GM19239 (cell line): ENCODE results near the gene EFEMP1.
"Not testable (repeated sequence)": the region's sequence is repeated elsewhere in the genome, so short reads cannot be mapped to it uniquely, and the experiment has no call there.

Experiments used
- DNase-seq: peaks from one replicate; pipeline ENCODE4 v3.0.0; 2011; ENCODE audit warnings: low spot score; ENCODE audit not compliant: insufficient read length
- FAIRE-seq: peaks from 2 replicates; lab custom pipeline; 2011; peaks lifted over from hg19 to GRCh38; lab: Jason Lieb, UNC

EFEMP1 gene

DNA sequence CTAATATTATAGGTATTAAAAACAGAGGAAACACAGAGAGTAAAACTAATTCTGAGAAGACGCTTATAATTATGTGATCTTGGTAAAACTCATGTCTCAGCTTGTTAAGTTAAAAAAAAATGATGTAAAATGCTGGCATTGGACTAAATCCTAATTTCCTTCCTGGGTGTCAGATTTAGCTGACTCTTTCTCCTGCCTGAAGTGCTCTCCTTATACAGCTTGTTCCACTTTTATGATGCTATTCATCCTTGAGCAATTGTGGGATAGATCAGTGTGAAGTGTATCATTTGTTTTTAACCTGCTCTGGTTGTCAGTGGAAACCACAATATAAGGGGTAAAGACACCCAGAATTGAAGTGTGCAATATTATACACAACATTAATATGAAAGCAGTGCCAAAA is 84.9 kb downstream of the EFEMP1 start:
- no peak for FAIRE-seq
- no peak for DNase-seq

DNA sequence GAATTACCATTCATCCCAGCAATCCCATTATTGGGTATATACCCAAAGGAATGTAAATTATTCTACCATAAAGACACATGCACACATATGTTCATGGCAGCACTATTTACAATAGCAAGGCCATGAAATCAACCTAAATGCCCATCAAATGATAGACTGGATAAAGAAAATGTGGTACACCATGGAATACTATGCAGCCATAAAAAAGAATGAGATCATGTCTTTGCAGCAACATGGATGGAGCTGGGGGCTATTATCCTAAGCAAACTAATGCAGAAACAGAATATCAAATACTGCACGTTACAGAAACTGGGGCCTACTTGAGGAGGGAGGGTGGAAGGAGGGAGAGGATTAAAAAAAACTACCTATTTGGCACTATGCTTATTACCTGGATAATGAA is 85.5 kb downstream of the EFEMP1 start:
- not testable (repeated sequence) for FAIRE-seq, DNase-seq

- FAIRE-seq (no peak), DNase-seq (no peak)
Observed at GRCh38 chr2:55837073-55837472, 86.5 kb downstream of the EFEMP1 start.

DNA sequence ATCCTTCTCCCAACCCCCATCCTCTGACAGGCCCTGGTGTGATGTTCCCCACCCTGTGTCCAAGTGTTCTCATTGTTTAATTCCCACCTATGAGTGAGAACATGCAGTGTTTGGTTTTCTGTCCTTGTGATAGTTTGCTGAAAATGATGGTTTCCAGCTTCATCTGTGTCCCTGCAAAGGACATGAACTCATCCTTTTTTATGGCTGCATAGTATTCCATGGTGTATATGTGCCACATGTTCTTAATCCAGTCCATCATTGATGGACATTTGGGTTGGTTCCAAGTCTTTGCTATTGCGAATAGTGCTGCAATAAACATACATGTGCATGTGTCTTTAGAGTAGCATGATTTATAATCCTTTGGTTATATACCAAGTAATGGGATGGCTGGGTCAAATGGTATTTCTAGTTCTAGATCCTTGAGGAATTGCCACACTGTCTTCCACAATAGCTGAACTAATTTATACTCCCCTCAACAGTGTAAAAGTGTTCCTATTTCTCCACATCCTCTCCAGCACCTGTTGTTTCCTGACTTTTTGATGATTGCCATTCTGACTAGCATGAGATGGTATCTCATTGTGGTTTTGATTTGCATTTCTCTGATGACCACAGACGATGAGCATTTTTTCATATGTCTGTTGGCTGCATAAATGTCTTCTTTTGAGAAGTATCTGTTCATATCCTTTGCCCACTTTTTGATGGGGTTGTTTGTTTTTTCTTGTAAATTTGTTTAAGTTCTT is 91.7 kb downstream of the EFEMP1 start:
- not testable (repeated sequence) for FAIRE-seq, DNase-seq

DNA sequence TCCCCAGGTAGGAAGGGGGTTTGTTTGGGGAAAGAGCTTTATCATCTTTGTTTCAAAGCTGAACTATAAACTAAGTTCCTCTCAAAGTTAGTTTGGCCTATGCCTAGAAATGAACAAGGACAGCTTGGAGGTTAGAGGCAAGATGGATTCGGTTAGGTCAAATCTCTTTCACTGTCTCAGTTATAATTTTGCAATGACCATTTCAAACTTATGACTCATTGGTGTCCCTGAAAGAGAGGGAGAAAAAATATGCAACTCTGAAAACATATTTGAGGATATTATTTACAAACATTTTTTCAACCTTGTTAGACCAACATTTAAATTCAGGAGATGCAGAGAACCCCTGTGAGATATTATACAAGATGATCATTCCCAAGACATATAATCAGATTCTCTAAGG is 95.7 kb downstream of the EFEMP1 start:
- DNase-seq (no peak), FAIRE-seq (no peak)

- DNase-seq, FAIRE-seq: not testable (repeated sequence)
Observed at GRCh38 chr2:55827428-55827827, 96.2 kb downstream of the EFEMP1 start.

DNA sequence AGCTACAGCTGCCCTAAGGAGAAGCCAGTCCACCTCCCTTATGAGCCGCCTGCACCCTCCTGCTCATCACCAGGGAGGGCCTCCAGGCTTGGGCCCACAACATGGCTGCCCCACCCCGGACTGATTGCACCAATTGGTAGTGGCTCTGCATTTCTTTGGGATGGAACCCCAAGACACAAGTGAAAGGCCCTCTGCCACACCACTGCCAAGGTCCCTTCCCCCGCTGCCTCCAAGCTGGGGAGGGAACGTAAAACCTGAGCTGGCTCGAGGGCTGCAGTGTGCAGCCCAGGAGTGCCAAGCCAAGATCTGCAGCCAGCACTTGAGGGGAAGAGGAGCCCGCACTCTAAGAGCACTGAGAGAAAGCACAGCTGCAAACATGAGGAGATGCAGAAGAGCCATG is 97.3 kb downstream of the EFEMP1 start:
- DNase-seq (no peak), FAIRE-seq (no peak)

GRCh38 chr2:55824551-55825096 is 99.0 kb downstream of the EFEMP1 start:
- FAIRE-seq (no peak), DNase-seq (no peak)
